ENCODE results near the gene TIE1. TPM values are rescaled to one million over a fixed set of nuclear protein-coding genes. Genes with fewer than 3 reads are reported as not detected.
A peak's percentile ranks its signal among the peaks of the same experiment; 100 is the strongest.

The TIE1 gene
- total and polyA plus RNA-seq, 9 of the 15 experiments (the other 6 are each of a cell fraction or from before 2014, with no cell fraction given) = 0.07 to 0.49 (median 0.14) TPM; not detected in 4

- TF ChIP-seq DLX4 (CRISPR knock-in tag; IDR thresholded peaks at IDR 0.05) (no peak), CHD4 (IDR thresholded peaks at IDR 0.05; ENCODE audit: insufficient read depth, insufficient replicate concordance, low read depth, low read length, poor library complexity, severe bottlenecking) (no peak), ILK (tag; IDR thresholded peaks at IDR 0.05; ENCODE audit: borderline replicate concordance, low read depth) (no peak), EP400 (IDR thresholded peaks at IDR 0.05) (no peak), SMC3 (conservative IDR thresholded peaks at IDR 0.05; ENCODE audit: insufficient read depth, low read depth, low read length) (0 out of 2 replicates have a peak, but pooled peaks have one; percentile 8), ID3 (CRISPR knock-in tag; IDR thresholded peaks at IDR 0.05) (no peak), ID3 (tag; IDR thresholded peaks at IDR 0.05) (peak; percentile 14; the same call in 1 of the 2 replicates), HDAC2 (IDR thresholded peaks at IDR 0.05) (peak; percentile 87), CTCFL (IDR thresholded peaks at IDR 0.05; ENCODE audit: borderline replicate concordance, insufficient read depth, low read depth, low read length, poor library complexity, severe bottlenecking) (no peak), PHB2 (IDR thresholded peaks at IDR 0.05; ENCODE audit: low read depth) (no peak), HES1 (IDR thresholded peaks at IDR 0.05; ENCODE audit: low read depth) (no peak), PTBP1 (IDR thresholded peaks at IDR 0.05; ENCODE audit: low read depth, low read length) (no peak), FOXJ3 (CRISPR knock-in tag; IDR thresholded peaks at IDR 0.05) (no peak), PHF20 (IDR thresholded peaks at IDR 0.05; ENCODE audit: partially characterized antibody) (no peak), ZNF507 (tag; conservative IDR thresholded peaks at IDR 0.05) (no peak), SOX6 (IDR thresholded peaks at IDR 0.05) (peak; percentile 65; the same call in 1 of the 2 replicates), CBX8 (IDR thresholded peaks at IDR 0.05; ENCODE audit: borderline replicate concordance, extremely low read depth, low read depth, low read length, poor library complexity, severe bottlenecking) (no peak), TAF9B (IDR thresholded peaks at IDR 0.05; ENCODE audit: partially characterized antibody) (no peak), ZBTB8A (IDR thresholded peaks at IDR 0.05; ENCODE audit: partially characterized antibody) (no peak), SRSF3 (IDR thresholded peaks at IDR 0.05; ENCODE audit: insufficient read depth, low read length) (no peak), CREB5 (CRISPR knock-in tag; IDR thresholded peaks at IDR 0.05) (no peak), SREBF1 (IDR thresholded peaks at IDR 0.05; ENCODE audit: borderline replicate concordance, low read depth, low read length) (no peak), SMARCA5 (IDR thresholded peaks at IDR 0.05) (no peak; the same call in 1 of the 2 replicates)
Observed at GRCh38 chr1:43329995-43330751, 29.4 kb downstream of the TIE1 start (continued).
